Measurements from ENCODE around the gene PCDH9. TPM values are rescaled to one million over a fixed set of nuclear protein-coding genes. Genes with fewer than 3 reads are reported as not detected.
"Not testable (repeated sequence)": the region's sequence is repeated elsewhere in the genome, so short reads cannot be mapped to it uniquely, and the experiment has no call there.

The PCDH9 gene
- total RNA-seq, 1 donor from 2014 or later, result 0.75 TPM

- DNase-seq (ENCODE audit: low read depth), result no peak
- Histone ChIP-seq H3K36me3 (ENCODE audit: control insufficient read depth, insufficient read depth, low read length) (no peaks in the 10 kb centered on the region), H3K4me3 (ENCODE audit: low read depth, low read length) (no peak overlapping the region), H3K27me3 (ENCODE audit: control insufficient read depth, insufficient read depth, low read length) (no peaks in the 10 kb centered on the region)
- TF ChIP-seq CTCF (IDR thresholded peaks at IDR 0.05; ENCODE audit: insufficient read depth, low read length, poor library complexity, severe bottlenecking), result no peak
These were observed 963.8 kb downstream of the PCDH9 start for GRCh38 chr13:66266348-66266747.

- no peak for TF ChIP-seq CTCF (IDR thresholded peaks at IDR 0.05; ENCODE audit: insufficient read depth, low read length, poor library complexity, severe bottlenecking)
- Histone ChIP-seq H3K36me3 (ENCODE audit: control insufficient read depth, insufficient read depth, low read length) (no peaks in the 10 kb centered on the region), H3K4me3 (ENCODE audit: low read depth, low read length) (no peak overlapping the region), H3K27me3 (ENCODE audit: control insufficient read depth, insufficient read depth, low read length) (no peaks in the 10 kb centered on the region)
- DNase-seq (ENCODE audit: low read depth), result no peak
These were observed 964.8 kb downstream of the PCDH9 start for GRCh38 chr13:66265371-66265770.

GRCh38 chr13:66264971-66265370 lies 965.2 kb downstream of the PCDH9 start:
- H3K36me3 ChIP-seq (ENCODE audit: control insufficient read depth, insufficient read depth, low read length), result no peaks in the 10 kb centered on the region
- DNase-seq (ENCODE audit: low read depth), result no peak
- H3K4me3 ChIP-seq (ENCODE audit: low read depth, low read length), result no peak overlapping the region
- no peaks in the 10 kb centered on the region for H3K27me3 ChIP-seq (ENCODE audit: control insufficient read depth, insufficient read depth, low read length)
- TF ChIP-seq CTCF (IDR thresholded peaks at IDR 0.05; ENCODE audit: insufficient read depth, low read length, poor library complexity, severe bottlenecking), result no peak

GRCh38 chr13:66262330-66262729 lies 967.8 kb downstream of the PCDH9 start:
- TF ChIP-seq CTCF (IDR thresholded peaks at IDR 0.05; ENCODE audit: insufficient read depth, low read length, poor library complexity, severe bottlenecking), result no peak
- no peak for DNase-seq (ENCODE audit: low read depth)
- Histone ChIP-seq H3K27me3 (ENCODE audit: control insufficient read depth, insufficient read depth, low read length) (no peaks in the 10 kb centered on the region), H3K4me3 (ENCODE audit: low read depth, low read length) (no peak overlapping the region), H3K36me3 (ENCODE audit: control insufficient read depth, insufficient read depth, low read length) (no peaks in the 10 kb centered on the region)

GRCh38 chr13:66259426-66259825 lies 970.7 kb downstream of the PCDH9 start:
- H3K27me3 ChIP-seq (ENCODE audit: control insufficient read depth, insufficient read depth, low read length); DNase-seq (ENCODE audit: low read depth); H3K36me3 ChIP-seq (ENCODE audit: control insufficient read depth, insufficient read depth, low read length): not testable (repeated sequence)

More at GRCh38 chr13:66259426-66259825, 970.7 kb downstream of the PCDH9 start:
- H3K4me3 ChIP-seq (ENCODE audit: low read depth, low read length), result not testable (repeated sequence)

Data from kidney epithelial cell (primary cell).